ENCODE measurements around the gene ARID1B. TPM values are rescaled to one million over a fixed set of nuclear protein-coding genes. Genes with fewer than 3 reads are reported as not detected.
A peak's percentile ranks its signal among the peaks of the same experiment; 100 is the strongest.

Gene ARID1B
- total RNA-seq, 1 donor from 2014 or later, result 75.4 TPM

DNA sequence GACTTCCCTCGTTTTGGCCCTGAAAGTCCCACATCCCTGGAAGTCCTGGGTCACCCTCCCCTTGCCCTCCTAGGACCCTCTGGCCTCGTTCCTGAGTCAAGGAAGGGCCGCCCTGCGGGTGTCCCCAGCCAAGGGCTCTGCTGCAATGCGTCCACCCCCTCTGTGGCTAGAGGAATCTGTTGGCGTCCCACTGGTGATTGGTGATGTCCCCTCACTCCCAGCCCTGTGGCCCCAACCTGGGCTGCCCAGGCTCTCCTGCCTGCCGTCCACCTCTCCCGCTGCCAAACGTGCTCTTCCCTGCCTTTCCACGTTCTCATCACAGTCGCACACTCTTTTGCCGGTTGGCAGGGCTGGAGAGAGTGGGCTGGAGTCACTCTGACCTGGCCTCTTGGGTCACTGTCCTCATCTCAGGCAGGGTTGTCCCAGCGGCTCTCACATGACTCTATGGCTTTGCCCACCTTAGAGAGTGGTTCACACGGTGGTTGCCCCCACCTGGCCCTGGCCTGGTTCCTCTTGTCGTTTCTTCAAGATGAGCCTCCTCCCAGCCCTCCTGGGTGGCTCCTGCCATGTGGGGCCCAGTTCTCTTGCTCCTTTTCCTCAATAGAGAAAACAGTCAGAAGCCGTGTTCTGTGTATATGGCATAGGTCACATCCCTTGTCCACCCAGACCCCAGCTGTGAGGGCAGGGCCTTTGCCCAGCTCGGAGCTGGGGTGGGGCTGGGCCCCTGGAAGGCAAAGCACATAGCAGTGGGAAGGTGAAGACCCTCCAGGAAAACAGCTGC lies 445.2 kb downstream of the ARID1B start:
- Mint-ChIP-seq H3K4me1 (ENCODE audit: low read depth, unreplicated experiment) (peaks cover 24% of the 10 kb centered on the region), H3K4me3 (ENCODE audit: unreplicated experiment) (no peak overlapping the region), H3K9me3 (ENCODE audit: unreplicated experiment) (peaks cover 3% of the 10 kb centered on the region), H3K36me3 (ENCODE audit: low read depth, unreplicated experiment) (peaks cover 8% of the 10 kb centered on the region), H3K27me3 (ENCODE audit: low read depth, unreplicated experiment) (no peaks in the 10 kb centered on the region), H3K27ac (ENCODE audit: unreplicated experiment) (peak overlapping the region; percentile 86)
- H3K27me3 ChIP-seq (ENCODE audit: insufficient read depth, low read length), result no peaks in the 10 kb centered on the region
- no peak overlapping the region for H3K27ac ChIP-seq (ENCODE audit: low read depth, low read length)
- DNase-seq (ENCODE audit: low read depth), result no peak
- no peak for TF ChIP-seq CTCF (IDR thresholded peaks at IDR 0.05; ENCODE audit: insufficient read depth, low read depth, low read length)
- H3K36me3 ChIP-seq (ENCODE audit: insufficient read depth, low read length), result no peaks in the 10 kb centered on the region
- H3K4me3 ChIP-seq (ENCODE audit: insufficient read depth, low read depth, low read length), result no peak overlapping the region
- no peak overlapping the region for H3K4me2 ChIP-seq (ENCODE audit: low read length)
- H2AFZ ChIP-seq (ENCODE audit: low read depth, low read length), result no peak overlapping the region
- H3K4me1 ChIP-seq (ENCODE audit: insufficient read depth, low read length), result peaks cover 29% of the 10 kb centered on the region
- no peak overlapping the region for H3K9ac ChIP-seq (ENCODE audit: low read length)
- no peak for FAIRE-seq
- H3K79me2 ChIP-seq (ENCODE audit: insufficient read depth, low read length), result no peaks in the 10 kb centered on the region
- no peaks in the 10 kb centered on the region for H3K9me3 ChIP-seq (ENCODE audit: insufficient read depth, low read depth, low read length)
- H4K20me1 ChIP-seq (ENCODE audit: insufficient read depth, low read length), result no peaks in the 10 kb centered on the region

GRCh38 chr6:157223021-157223430 lies 445.8 kb downstream of the ARID1B start:
- H3K27ac ChIP-seq (ENCODE audit: low read depth, low read length), result no peak overlapping the region
- Mint-ChIP-seq H3K9me3 (ENCODE audit: unreplicated experiment) (peaks cover 3% of the 10 kb centered on the region), H3K27me3 (ENCODE audit: low read depth, unreplicated experiment) (no peaks in the 10 kb centered on the region), H3K27ac (ENCODE audit: unreplicated experiment) (no peak overlapping the region), H3K4me1 (ENCODE audit: low read depth, unreplicated experiment) (peaks cover 24% of the 10 kb centered on the region), H3K4me3 (ENCODE audit: unreplicated experiment) (no peak overlapping the region), H3K36me3 (ENCODE audit: low read depth, unreplicated experiment) (peaks cover 8% of the 10 kb centered on the region)
- no peak overlapping the region for H3K4me2 ChIP-seq (ENCODE audit: low read length)
- FAIRE-seq (no peak), DNase-seq (ENCODE audit: low read depth) (no peak)
- no peak for TF ChIP-seq EZH2 (IDR thresholded peaks at IDR 0.05; ENCODE audit: insufficient read depth, low read length)
- no peak for TF ChIP-seq CTCF (IDR thresholded peaks at IDR 0.05; ENCODE audit: insufficient read depth, low read depth, low read length)
- H3K9ac ChIP-seq (ENCODE audit: low read length), result no peak overlapping the region
- H2AFZ ChIP-seq (ENCODE audit: low read depth, low read length), result no peak overlapping the region
- no peaks in the 10 kb centered on the region for H3K79me2 ChIP-seq (ENCODE audit: insufficient read depth, low read length)
- H3K4me1 ChIP-seq (ENCODE audit: insufficient read depth, low read length), result peaks cover 29% of the 10 kb centered on the region
- no peak overlapping the region for H3K4me3 ChIP-seq (ENCODE audit: insufficient read depth, low read depth, low read length)
- H4K20me1 ChIP-seq (ENCODE audit: insufficient read depth, low read length), result no peaks in the 10 kb centered on the region
- no peaks in the 10 kb centered on the region for H3K36me3 ChIP-seq (ENCODE audit: insufficient read depth, low read length)
- H3K9me3 ChIP-seq (ENCODE audit: insufficient read depth, low read depth, low read length), result no peaks in the 10 kb centered on the region
- no peaks in the 10 kb centered on the region for H3K27me3 ChIP-seq (ENCODE audit: insufficient read depth, low read length)

- Mint-ChIP-seq H3K9me3 (ENCODE audit: unreplicated experiment) (peaks cover 3% of the 10 kb centered on the region), H3K4me1 (ENCODE audit: low read depth, unreplicated experiment) (peaks cover 24% of the 10 kb centered on the region), H3K36me3 (ENCODE audit: low read depth, unreplicated experiment) (peaks cover 8% of the 10 kb centered on the region), H3K27me3 (ENCODE audit: low read depth, unreplicated experiment) (no peaks in the 10 kb centered on the region), H3K4me3 (ENCODE audit: unreplicated experiment) (no peak overlapping the region), H3K27ac (ENCODE audit: unreplicated experiment) (no peak overlapping the region)
- no peak overlapping the region for H3K4me2 ChIP-seq (ENCODE audit: low read length)
- DNase-seq (ENCODE audit: low read depth), result no peak
- H2AFZ ChIP-seq (ENCODE audit: low read depth, low read length), result no peak overlapping the region
- H3K9me3 ChIP-seq (ENCODE audit: insufficient read depth, low read depth, low read length), result no peaks in the 10 kb centered on the region
- no peak overlapping the region for H3K9ac ChIP-seq (ENCODE audit: low read length)
- no peak overlapping the region for H3K27ac ChIP-seq (ENCODE audit: low read depth, low read length)
- FAIRE-seq, result no peak
- no peak overlapping the region for H3K4me3 ChIP-seq (ENCODE audit: insufficient read depth, low read depth, low read length)
- no peaks in the 10 kb centered on the region for H3K79me2 ChIP-seq (ENCODE audit: insufficient read depth, low read length)
- no peaks in the 10 kb centered on the region for H3K27me3 ChIP-seq (ENCODE audit: insufficient read depth, low read length)
- TF ChIP-seq EZH2 (IDR thresholded peaks at IDR 0.05; ENCODE audit: insufficient read depth, low read length) (no peak), CTCF (IDR thresholded peaks at IDR 0.05; ENCODE audit: insufficient read depth, low read depth, low read length) (no peak)
- H4K20me1 ChIP-seq (ENCODE audit: insufficient read depth, low read length), result no peaks in the 10 kb centered on the region
- H3K36me3 ChIP-seq (ENCODE audit: insufficient read depth, low read length), result no peaks in the 10 kb centered on the region
- peaks cover 29% of the 10 kb centered on the region for H3K4me1 ChIP-seq (ENCODE audit: insufficient read depth, low read length)
Measured at GRCh38 chr6:157223511-157223910, 446.3 kb downstream of the ARID1B start.

All from astrocyte (in vitro differentiated cells and primary cell).